ENCODE results near the gene LARGE1.

GRCh38 chr22:33575771-33576170 lies 344.5 kb downstream of the LARGE1 start:
- TF ChIP-seq CTCF (IDR thresholded peaks at IDR 0.05) (no peak), ZFX (IDR thresholded peaks at IDR 0.05; ENCODE audit: borderline replicate concordance) (no peak)
